HG03558 (cell line): ENCODE measurements around the gene NCAM2.

Experiments
- ATAC-seq: cut with Tn5 transposase; IDR thresholded peaks from one replicate; pipeline ENCODE4 v1.9.1; 2021; ENCODE audit warnings: moderate number of reproducible peaks; ENCODE audit not compliant: unreplicated experiment; ENCODE audit errors: extremely low read depth

NCAM2 gene

GRCh38 chr21:21163904-21164303 lies 165.7 kb downstream of the NCAM2 start:
- ATAC-seq: no peak

GRCh38 chr21:21165063-21165645 lies 166.9 kb downstream of the NCAM2 start:
- no peak for ATAC-seq

- ATAC-seq: no peak
Measured at GRCh38 chr21:21174676-21175075, 176.5 kb downstream of the NCAM2 start.

- ATAC-seq: no peak
Measured at GRCh38 chr21:21175798-21176334, 177.7 kb downstream of the NCAM2 start.

GRCh38 chr21:21177353-21177986 lies 179.3 kb downstream of the NCAM2 start:
- ATAC-seq: no peak

- no peak for ATAC-seq
Measured at GRCh38 chr21:21179619-21180298, 181.6 kb downstream of the NCAM2 start.

- no peak for ATAC-seq
Measured at GRCh38 chr21:21182401-21183010, 184.3 kb downstream of the NCAM2 start.

GRCh38 chr21:21183092-21183491 lies 184.9 kb downstream of the NCAM2 start:
- ATAC-seq: no peak

- no peak for ATAC-seq
Measured at GRCh38 chr21:21184771-21185528, 186.7 kb downstream of the NCAM2 start.

- no peak for ATAC-seq
Measured at GRCh38 chr21:21187579-21187978, 189.4 kb downstream of the NCAM2 start.

- ATAC-seq: no peak
Measured at GRCh38 chr21:21188513-21189195, 190.4 kb downstream of the NCAM2 start.

GRCh38 chr21:21195417-21195943 lies 197.3 kb downstream of the NCAM2 start:
- no peak for ATAC-seq

GRCh38 chr21:21196087-21196486 lies 197.9 kb downstream of the NCAM2 start:
- ATAC-seq: no peak

GRCh38 chr21:21196848-21197247 lies 198.6 kb downstream of the NCAM2 start:
- ATAC-seq: no peak

GRCh38 chr21:21199342-21200102 lies 201.3 kb downstream of the NCAM2 start:
- no peak for ATAC-seq

- ATAC-seq: no peak
Measured at GRCh38 chr21:21200103-21200938, 202.1 kb downstream of the NCAM2 start.

GRCh38 chr21:21200939-21201615 lies 202.9 kb downstream of the NCAM2 start:
- ATAC-seq: no peak
